Activated naive CD8-positive, alpha-beta T cell (primary cell): ENCODE data around the gene CDK3.
A peak's percentile ranks its signal among the peaks of the same experiment; 100 is the strongest.

ENCODE experiments used
- H3K27ac Mint-ChIP-seq: one replicate; pipeline ENCODE4 v1.8.0; 2021; ENCODE audit warnings: mixed read lengths
- H3K27me3 Mint-ChIP-seq: one replicate; pipeline ENCODE4 v1.8.0; 2021; ENCODE audit warnings: mixed read lengths
- H3K36me3 Mint-ChIP-seq: one replicate; pipeline ENCODE4 v1.8.0; 2021; ENCODE audit warnings: mixed read lengths
- H3K4me1 Mint-ChIP-seq: one replicate; pipeline ENCODE4 v1.8.0; 2021; ENCODE audit warnings: low read depth, mixed read lengths
- H3K4me3 Mint-ChIP-seq: one replicate; pipeline ENCODE4 v1.8.0; 2021; ENCODE audit warnings: mild to moderate bottlenecking, mixed read lengths
- H3K9me3 Mint-ChIP-seq: one replicate; pipeline ENCODE4 v1.8.0; 2021; ENCODE audit warnings: low read depth, mixed read lengths

The CDK3 gene

DNA sequence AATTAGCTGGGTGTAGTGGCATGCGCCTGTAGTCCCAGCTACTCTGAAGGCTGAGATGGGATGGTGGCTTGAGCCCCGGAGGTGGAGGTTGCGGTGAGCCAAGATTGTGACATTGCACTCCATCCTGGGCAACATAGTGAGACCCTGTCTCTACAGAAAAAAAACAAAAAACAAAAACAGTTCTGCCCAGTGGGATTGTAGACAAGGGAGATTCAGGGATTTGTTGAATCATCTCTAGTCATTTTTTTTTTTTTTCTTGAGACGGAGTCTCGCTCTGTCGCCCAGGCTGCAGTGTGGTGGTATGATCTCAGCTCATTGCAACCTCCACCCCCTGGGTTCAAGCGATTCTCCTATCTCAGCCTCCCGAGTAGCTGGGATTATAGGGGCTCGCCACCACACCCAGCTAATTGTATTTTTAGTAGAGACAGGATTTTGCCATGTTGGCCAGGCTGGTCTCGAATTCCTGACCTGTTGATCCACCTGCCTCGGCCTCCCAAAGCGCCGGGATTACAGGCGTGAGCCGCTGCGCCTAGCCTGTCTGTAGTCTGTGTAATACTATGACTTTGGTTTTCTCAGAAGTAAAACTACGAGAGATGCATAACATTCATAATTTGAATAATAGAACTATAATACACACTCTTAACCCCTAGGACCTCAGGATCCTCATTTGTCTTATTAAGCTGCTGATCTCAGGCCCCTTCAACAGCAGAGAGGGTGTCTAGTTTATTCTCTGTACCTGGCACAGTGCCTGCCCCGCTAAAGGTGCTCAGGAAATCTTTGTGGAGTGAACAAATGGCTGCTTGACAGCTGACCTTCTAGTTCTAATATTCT is 20.3 kb upstream of the CDK3 start:
- H3K27ac Mint-ChIP-seq = peak overlapping the region; percentile 100
- no peaks in the 10 kb centered on the region for H3K9me3 Mint-ChIP-seq
- peaks cover 2% of the 10 kb centered on the region for H3K36me3 Mint-ChIP-seq
- peaks cover 38% of the 10 kb centered on the region for H3K4me1 Mint-ChIP-seq
- H3K4me3 Mint-ChIP-seq = peak overlapping the region; percentile 99
- H3K27me3 Mint-ChIP-seq = no peaks in the 10 kb centered on the region

DNA sequence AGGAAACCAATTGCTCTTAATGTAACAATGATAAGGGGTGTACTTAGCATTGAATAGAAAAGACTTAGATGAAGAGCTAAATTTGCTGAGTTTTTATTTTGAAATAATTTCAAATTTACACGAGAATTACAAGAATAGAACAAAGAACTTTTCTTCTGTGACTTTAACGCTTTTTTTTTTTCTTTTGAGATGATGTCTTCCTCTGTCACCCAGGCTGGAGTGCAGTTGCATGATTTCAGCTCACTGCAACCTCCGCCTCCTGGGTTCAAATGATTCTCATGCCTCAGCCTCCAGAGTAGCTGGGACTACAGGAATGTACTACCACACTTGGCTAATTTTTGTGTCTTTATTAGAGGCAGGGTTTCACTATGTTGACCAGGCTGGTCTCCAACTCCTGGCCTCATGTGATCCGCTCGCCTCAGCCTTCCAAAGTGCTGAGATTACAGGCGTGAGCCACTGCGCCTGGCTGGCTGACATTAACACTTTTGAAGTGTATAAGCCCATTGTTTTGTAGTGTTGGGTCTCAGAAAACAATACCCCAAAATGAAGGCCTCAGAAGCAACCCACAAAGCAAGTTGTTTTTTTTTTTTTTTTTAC is 19.5 kb upstream of the CDK3 start:
- H3K36me3 Mint-ChIP-seq = peaks cover 4% of the 10 kb centered on the region
- H3K4me3 Mint-ChIP-seq = peak overlapping the region; percentile 99
- H3K27ac Mint-ChIP-seq = peak overlapping the region; percentile 100
- H3K9me3 Mint-ChIP-seq = no peaks in the 10 kb centered on the region
- H3K4me1 Mint-ChIP-seq = peaks cover 31% of the 10 kb centered on the region
- no peaks in the 10 kb centered on the region for H3K27me3 Mint-ChIP-seq

DNA sequence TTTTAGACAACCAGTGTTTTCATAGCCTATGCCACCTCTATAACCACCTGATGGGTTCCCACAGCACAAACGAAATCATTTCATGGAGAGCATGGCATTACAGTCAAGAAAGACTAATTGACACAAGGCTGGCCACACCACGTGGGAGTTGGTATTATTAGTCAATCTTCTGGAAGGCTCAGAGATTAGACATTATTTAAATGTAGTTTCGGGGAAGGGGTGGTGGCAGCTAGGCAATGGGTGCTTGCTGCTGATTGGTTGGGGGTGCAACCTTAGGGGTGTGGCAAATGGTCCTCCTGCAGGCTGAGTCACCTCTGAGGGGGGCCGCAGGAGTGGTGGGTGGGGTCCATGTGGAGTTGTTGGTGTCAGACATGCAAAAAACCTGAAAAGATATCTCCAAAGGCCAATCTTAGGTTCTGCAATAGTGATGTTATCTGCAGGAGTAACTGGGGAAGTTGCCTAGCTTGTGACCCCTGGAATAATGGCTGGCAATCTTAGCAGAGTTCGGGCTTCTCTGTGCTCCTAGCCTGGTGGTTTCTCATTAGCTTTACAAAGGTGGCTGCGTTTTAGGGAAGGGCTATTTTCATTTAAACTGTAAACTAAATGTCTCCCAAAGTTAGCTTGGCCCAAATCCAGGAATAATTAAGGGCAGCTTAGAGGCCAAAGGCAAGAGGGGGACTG is 17.0 kb upstream of the CDK3 start:
- H3K4me3 Mint-ChIP-seq = no peak overlapping the region
- peaks cover 4% of the 10 kb centered on the region for H3K36me3 Mint-ChIP-seq
- peaks cover 15% of the 10 kb centered on the region for H3K4me1 Mint-ChIP-seq
- H3K9me3 Mint-ChIP-seq = no peaks in the 10 kb centered on the region
- H3K27ac Mint-ChIP-seq = no peak overlapping the region
- H3K27me3 Mint-ChIP-seq = no peaks in the 10 kb centered on the region

DNA sequence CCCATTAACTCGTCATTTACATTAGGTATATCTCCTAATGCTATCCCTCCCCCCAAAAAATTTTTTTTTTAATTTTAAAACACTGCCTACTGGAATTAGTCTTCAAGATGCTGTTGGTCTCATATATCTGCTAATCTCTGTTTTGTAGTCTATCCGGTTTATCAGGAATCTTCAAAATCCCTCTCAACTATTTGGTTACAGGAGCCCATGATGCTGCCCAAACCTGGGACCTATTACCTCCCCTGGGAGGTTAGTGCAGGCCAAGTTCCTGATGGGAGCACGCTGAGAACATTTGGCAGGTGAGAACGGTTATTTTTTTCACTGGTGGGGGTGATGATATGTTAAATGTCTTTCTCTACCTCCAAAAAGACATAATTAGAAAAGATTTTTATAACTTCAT is 14.7 kb upstream of the CDK3 start:
- H3K4me1 Mint-ChIP-seq = peaks cover 5% of the 10 kb centered on the region
- no peak overlapping the region for H3K27ac Mint-ChIP-seq
- H3K4me3 Mint-ChIP-seq = no peak overlapping the region
- H3K27me3 Mint-ChIP-seq = no peaks in the 10 kb centered on the region
- H3K36me3 Mint-ChIP-seq = peaks cover 4% of the 10 kb centered on the region
- H3K9me3 Mint-ChIP-seq = no peaks in the 10 kb centered on the region

DNA sequence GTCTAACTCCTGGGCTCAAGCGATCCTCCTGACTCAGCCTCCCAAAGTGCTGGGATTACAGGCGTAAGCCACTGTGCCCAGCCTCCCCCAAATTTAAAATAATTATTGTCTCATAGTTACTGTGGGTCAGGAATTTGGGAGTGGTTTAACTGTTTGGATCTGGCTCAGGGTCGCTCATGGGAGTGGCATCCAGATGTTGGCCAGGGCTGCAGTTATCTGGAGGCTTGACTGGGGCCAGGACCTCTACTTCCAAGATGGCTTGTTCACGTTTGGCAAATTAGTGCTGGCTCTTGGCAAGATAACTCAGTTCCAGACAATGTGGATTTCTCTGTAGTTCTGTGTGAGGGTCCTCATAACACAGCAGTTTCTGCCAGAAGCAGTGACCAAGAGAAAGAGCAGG is 13.6 kb upstream of the CDK3 start:
- no peak overlapping the region for H3K27ac Mint-ChIP-seq
- no peak overlapping the region for H3K4me3 Mint-ChIP-seq
- H3K9me3 Mint-ChIP-seq = no peaks in the 10 kb centered on the region
- H3K36me3 Mint-ChIP-seq = peaks cover 8% of the 10 kb centered on the region
- no peaks in the 10 kb centered on the region for H3K27me3 Mint-ChIP-seq
- peaks cover 3% of the 10 kb centered on the region for H3K4me1 Mint-ChIP-seq

DNA sequence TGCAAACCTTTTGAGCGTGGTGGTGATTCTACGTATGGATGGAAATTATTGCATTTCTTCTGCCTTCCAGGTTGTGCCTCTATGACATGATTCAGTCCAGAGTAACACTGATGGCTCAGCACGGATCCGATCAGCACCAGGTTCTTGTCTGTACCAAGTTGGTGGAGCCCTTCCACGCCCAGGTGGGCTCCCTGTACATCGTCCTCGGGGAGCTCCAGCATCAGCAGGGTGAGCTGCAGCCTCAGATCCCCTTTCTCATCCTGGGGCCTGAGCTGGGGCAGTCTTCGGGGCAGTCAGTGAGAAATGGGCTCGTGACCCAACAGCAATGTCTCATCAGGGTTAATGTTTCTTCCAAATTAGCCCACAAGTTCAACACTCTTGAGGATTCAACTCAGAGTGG is 9.3 kb upstream of the CDK3 start:
- Mint-ChIP-seq H3K4me3 (no peak overlapping the region), H3K9me3 (no peaks in the 10 kb centered on the region), H3K27me3 (no peaks in the 10 kb centered on the region), H3K36me3 (peaks cover 4% of the 10 kb centered on the region), H3K27ac (no peak overlapping the region), H3K4me1 (peaks cover under 1% of the 10 kb centered on the region)

DNA sequence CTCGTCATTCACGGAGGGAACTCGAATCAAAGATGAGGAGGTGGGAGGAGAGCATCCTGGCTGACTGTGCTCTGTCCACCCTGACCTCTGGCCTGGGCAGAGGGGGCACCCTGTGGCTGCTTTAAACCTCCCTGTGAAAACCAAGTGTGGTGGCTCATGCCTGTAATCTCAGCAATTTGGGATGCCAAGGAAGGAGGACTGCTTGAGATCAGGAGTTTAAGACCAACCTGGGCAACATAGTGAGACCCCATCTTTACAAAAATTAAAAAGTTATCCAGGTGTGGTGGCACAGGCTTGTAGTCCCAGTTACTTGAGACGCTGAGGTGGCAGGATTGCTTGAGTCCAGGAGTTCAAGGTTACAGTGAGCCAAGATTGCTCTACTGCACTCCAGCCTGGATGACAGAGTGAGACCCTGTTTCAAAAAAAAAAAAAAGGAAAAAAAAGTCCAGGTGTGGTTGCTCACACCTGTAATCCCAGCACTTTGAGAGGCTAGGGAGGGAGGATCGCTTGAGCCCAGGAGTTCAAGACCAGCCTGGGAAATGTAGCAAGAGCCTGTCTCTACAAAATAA is 5.8 kb upstream of the CDK3 start:
- Mint-ChIP-seq H3K27me3 (no peaks in the 10 kb centered on the region), H3K4me3 (no peak overlapping the region), H3K9me3 (no peaks in the 10 kb centered on the region), H3K36me3 (peaks cover 4% of the 10 kb centered on the region), H3K27ac (no peak overlapping the region), H3K4me1 (peaks cover 13% of the 10 kb centered on the region)

DNA sequence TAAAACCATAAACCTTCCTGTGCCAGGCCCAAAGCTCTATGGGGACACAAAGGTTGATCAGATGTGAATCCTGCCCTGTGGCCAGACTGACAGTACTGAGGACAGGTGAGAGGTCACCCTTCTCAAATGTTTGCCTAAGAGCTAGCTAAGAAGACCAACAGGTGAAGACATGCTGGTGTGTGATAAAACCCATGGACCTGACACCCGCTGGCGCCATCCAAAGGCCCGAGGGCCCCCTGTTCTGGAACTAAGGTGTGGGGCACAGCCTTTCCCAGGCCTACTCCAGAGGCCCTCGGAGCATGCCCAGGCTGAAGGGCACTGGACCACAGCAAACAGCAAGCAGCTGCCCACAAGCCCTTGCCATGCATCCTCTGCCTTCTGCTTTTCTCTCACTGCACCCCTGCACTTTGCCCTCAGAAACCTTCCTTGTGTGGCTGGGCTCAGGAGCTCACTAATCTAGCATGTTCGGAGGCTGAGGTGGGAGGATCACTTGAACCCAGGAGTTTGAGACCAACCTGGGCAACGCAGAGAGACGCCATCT is 5.2 kb upstream of the CDK3 start:
- Mint-ChIP-seq H3K4me3 (no peak overlapping the region), H3K27me3 (no peaks in the 10 kb centered on the region), H3K4me1 (peaks cover 13% of the 10 kb centered on the region), H3K9me3 (no peaks in the 10 kb centered on the region), H3K27ac (no peak overlapping the region), H3K36me3 (peaks cover 4% of the 10 kb centered on the region)

DNA sequence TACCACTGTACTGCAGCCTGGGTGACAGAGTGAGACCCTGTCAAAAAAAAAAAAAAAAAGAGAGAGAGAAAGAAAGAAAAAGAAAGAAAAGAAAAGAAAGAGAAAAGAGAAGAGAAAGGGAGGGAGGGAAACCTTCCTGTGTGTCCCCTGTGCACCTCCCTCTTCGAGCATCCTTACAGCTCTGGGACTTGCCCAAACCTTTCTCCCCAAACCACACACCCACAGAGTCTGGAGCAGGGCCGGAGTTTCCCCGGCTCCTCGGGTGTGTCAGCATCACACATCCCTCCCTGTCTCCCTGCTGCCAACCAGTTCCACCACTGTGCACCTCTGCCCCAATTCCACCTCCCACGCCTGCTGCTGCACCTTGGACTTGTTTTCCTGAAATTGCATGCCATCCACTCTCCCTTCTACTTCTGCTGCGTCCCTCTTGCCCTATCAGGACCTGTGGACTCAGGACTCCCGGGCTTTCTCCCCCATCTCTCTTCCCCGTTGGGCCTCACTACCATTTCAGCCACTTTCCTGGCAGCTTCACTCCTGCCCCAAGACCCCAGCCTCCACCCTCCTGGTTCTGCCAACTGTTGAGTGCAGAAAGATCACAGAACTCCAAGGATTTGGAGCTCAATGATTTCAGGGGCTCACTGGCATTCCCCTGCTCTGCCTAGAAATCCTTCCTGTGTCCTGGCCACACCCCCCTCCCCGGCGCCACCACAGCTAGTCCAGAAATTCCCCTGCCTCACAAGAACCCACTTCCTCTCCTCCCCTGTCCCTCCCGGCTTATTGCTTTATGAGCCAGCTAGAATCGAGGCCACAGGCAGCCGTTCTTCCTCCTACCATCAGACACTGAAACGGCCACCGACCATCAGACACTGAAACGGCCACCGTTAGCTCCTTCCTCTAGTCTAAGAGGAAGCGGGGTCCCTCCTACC is 3.7 kb upstream of the CDK3 start:
- no peaks in the 10 kb centered on the region for H3K9me3 Mint-ChIP-seq
- peak overlapping the region; percentile 81 for H3K27ac Mint-ChIP-seq
- H3K4me1 Mint-ChIP-seq = peaks cover 13% of the 10 kb centered on the region
- no peaks in the 10 kb centered on the region for H3K36me3 Mint-ChIP-seq
- H3K27me3 Mint-ChIP-seq = no peaks in the 10 kb centered on the region
- H3K4me3 Mint-ChIP-seq = peak overlapping the region; percentile 54

DNA sequence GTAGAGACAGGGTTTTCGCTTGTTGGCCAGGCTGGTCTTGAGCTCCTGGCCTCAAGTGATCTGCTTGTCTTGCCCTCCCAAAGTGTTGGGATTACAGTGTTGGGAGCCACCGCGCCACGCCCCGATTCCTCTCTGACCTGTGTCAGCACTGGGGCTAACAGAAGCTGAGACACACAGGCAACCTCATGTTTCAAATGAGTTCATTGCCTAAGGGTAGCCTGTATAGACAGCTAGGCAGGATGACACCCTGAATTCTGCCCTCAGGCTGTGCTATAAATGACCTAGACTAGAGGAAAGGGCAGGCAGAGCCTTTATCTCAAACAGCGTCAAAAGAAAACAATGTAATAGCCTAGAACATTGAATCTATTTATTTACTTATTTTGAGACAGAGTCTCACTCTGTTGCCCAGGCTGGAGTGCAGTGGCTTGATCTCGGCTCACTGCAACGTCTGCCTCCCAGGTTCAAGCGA is 2.3 kb upstream of the CDK3 start:
- H3K9me3 Mint-ChIP-seq = no peaks in the 10 kb centered on the region
- H3K27ac Mint-ChIP-seq = no peak overlapping the region
- H3K4me3 Mint-ChIP-seq = no peak overlapping the region
- peaks cover 13% of the 10 kb centered on the region for H3K4me1 Mint-ChIP-seq
- no peaks in the 10 kb centered on the region for H3K36me3 Mint-ChIP-seq
- no peaks in the 10 kb centered on the region for H3K27me3 Mint-ChIP-seq

DNA sequence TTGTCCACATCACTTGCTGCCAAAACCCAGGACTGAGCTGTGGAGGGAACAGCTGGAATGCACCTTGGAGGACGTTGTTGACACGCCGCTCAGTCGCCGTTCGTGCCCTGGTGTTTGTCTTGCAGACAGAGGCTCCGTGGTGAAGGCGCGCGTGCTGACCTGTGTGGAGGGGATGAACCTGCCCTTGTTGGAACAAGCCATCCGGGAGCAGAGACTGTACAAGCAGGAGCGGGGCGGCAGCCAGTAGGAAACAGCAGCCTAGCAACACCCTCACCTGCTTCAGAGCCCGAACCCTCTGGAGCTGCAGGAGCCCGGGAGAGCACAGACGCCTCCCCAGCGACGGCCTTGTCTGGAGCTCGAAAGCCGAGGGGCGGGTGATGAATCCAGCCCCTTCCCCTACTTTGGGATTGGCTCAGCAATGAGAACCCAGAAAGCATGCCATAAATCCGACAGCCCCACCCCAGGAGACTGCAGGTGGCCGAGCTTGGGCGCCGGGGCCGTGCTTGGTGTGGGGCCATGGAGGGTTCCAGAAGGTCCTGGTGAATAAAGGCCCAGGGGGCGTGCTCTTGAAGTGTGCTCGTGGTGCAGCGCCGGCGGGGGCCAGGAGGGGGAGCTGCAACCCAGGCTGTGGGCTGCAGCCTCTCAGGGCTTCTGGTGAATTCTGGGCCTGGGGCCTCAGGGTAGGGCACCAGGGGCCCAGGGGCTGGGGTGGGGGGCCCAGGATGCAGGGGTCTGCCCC is 470 bp upstream of the CDK3 start:
- no peak overlapping the region for H3K4me3 Mint-ChIP-seq
- H3K36me3 Mint-ChIP-seq = no peaks in the 10 kb centered on the region

DNA sequence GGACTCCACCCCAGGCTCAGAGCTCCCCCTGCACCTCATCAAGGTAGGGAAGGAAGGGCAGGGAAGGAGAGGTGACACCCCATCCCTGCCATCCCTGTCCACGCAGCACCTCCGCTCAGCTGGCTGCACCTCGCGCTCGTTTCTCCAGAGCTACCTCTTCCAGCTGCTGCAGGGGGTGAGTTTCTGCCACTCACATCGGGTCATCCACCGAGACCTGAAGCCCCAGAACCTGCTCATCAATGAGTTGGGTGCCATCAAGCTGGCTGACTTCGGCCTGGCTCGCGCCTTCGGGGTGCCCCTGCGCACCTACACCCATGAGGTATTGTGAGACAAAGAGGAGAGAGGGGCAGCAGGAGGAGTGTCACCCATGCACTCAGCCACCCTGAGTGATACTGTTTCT is 1.4 kb downstream of the CDK3 start:
- Mint-ChIP-seq H3K27ac (no peak overlapping the region), H3K4me3 (no peak overlapping the region), H3K36me3 (no peaks in the 10 kb centered on the region), H3K4me1 (peaks cover 6% of the 10 kb centered on the region), H3K27me3 (no peaks in the 10 kb centered on the region), H3K9me3 (no peaks in the 10 kb centered on the region)

More for the DNA sequence above, 470 bp upstream of the CDK3 start:
- H3K9me3 Mint-ChIP-seq = no peaks in the 10 kb centered on the region
- H3K27me3 Mint-ChIP-seq = no peaks in the 10 kb centered on the region
- H3K4me1 Mint-ChIP-seq = peaks cover 13% of the 10 kb centered on the region
- no peak overlapping the region for H3K27ac Mint-ChIP-seq

DNA sequence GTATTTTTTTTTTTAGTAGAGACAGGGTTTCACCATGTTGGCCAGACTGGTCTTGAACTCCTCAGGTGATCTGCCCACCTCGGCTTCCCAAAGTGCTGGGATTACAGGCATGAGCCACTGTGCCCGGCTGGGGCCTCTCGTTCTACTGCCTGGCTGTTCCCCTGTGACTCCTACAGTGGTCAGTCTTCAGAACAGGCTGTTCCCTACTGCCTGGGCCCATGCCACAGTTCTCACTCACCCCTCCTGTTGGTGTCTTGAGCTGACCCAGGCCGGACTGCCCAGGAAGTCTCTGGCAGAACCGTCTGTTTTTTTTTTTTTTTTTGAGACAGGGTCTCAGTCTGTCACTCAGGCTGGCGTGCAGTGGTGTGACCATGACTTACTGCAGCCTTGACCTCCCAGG is 3.3 kb downstream of the CDK3 start:
- Mint-ChIP-seq H3K36me3 (no peaks in the 10 kb centered on the region), H3K4me3 (no peak overlapping the region), H3K4me1 (no peaks in the 10 kb centered on the region), H3K27ac (no peak overlapping the region), H3K27me3 (no peaks in the 10 kb centered on the region), H3K9me3 (no peaks in the 10 kb centered on the region)
